GM19395 (cell line): Measurements from ENCODE around the gene PDZRN4.
"Not testable (repeated sequence)": the region's sequence is repeated elsewhere in the genome, so short reads cannot be mapped to it uniquely, and the experiment has no call there.

Experiments used
- ATAC-seq: cut with Tn5 transposase; IDR thresholded peaks from one replicate; pipeline ENCODE4 v1.9.1; 2021; ENCODE audit warnings: mild to moderate bottlenecking, moderate library complexity; ENCODE audit not compliant: unreplicated experiment

PDZRN4 gene

GRCh38 chr12:41213107-41213506 lies 25.0 kb downstream of the PDZRN4 start:
- no peak for ATAC-seq

GRCh38 chr12:41213648-41214047 lies 25.5 kb downstream of the PDZRN4 start:
- no peak for ATAC-seq

- ATAC-seq = no peak
Observed at GRCh38 chr12:41217727-41218126, 29.6 kb downstream of the PDZRN4 start.

GRCh38 chr12:41220931-41221330 lies 32.8 kb downstream of the PDZRN4 start:
- no peak for ATAC-seq

- no peak for ATAC-seq
Observed at GRCh38 chr12:41221491-41221890, 33.4 kb downstream of the PDZRN4 start.

GRCh38 chr12:41223600-41223999 lies 35.5 kb downstream of the PDZRN4 start:
- ATAC-seq = no peak

GRCh38 chr12:41224066-41224465 lies 35.9 kb downstream of the PDZRN4 start:
- no peak for ATAC-seq

GRCh38 chr12:41225179-41225578 lies 37.1 kb downstream of the PDZRN4 start:
- no peak for ATAC-seq

- no peak for ATAC-seq
Observed at GRCh38 chr12:41228066-41228820, 40.1 kb downstream of the PDZRN4 start.

GRCh38 chr12:41230756-41231155 lies 42.6 kb downstream of the PDZRN4 start:
- ATAC-seq = no peak

GRCh38 chr12:41234692-41235091 lies 46.6 kb downstream of the PDZRN4 start:
- ATAC-seq = no peak

GRCh38 chr12:41242603-41243002 lies 54.5 kb downstream of the PDZRN4 start:
- ATAC-seq = no peak

GRCh38 chr12:41248391-41248790 lies 60.3 kb downstream of the PDZRN4 start:
- ATAC-seq = no peak

GRCh38 chr12:41250748-41251147 lies 62.6 kb downstream of the PDZRN4 start:
- no peak for ATAC-seq

- no peak for ATAC-seq
Observed at GRCh38 chr12:41254004-41254914, 66.1 kb downstream of the PDZRN4 start.

- not testable (repeated sequence) for ATAC-seq
Observed at GRCh38 chr12:41263196-41263595, 75.1 kb downstream of the PDZRN4 start.

GRCh38 chr12:41264281-41264680 lies 76.2 kb downstream of the PDZRN4 start:
- peak; percentile 58 for ATAC-seq

- ATAC-seq = no peak
Observed at GRCh38 chr12:41269056-41269455, 80.9 kb downstream of the PDZRN4 start.

- no peak for ATAC-seq
Observed at GRCh38 chr12:41271489-41271888, 83.4 kb downstream of the PDZRN4 start.

- ATAC-seq = no peak
Observed at GRCh38 chr12:41274643-41275042, 86.5 kb downstream of the PDZRN4 start.

- peak; percentile 67 for ATAC-seq
Observed at GRCh38 chr12:41277100-41277945, 89.2 kb downstream of the PDZRN4 start.
